NCI-H2107 treated with DMSO at 0.1 percent for 48 hours (cell line): Measurements from ENCODE around the gene SEC63.
"Not testable (repeated sequence)": the region's sequence is repeated elsewhere in the genome, so short reads cannot be mapped to it uniquely, and the experiment has no call there.

Source experiments
- DNase-seq: peaks from one replicate; lab custom pipeline; 2025; ENCODE audit not compliant: unreplicated experiment; lab: John Stamatoyannopoulos, UW

The SEC63 gene

GRCh38 chr6:107957909-107958688, at the start of gene SEC63:
Gene SEC63 (minus strand): TSS chr6:107958208. CDS start chr6:107958009, 199 bp downstream.
- DNase-seq: peak; percentile 81

GRCh38 chr6:108005961-108006360, 48.0 kb upstream of the SEC63 start:
- no peak for DNase-seq

- no peak for DNase-seq
These were observed 46.9 kb upstream of the SEC63 start for GRCh38 chr6:108004861-108005260.

GRCh38 chr6:108002365-108003221, 44.6 kb upstream of the SEC63 start:
- peak; percentile 21 for DNase-seq

GRCh38 chr6:108001696-108002231, 43.8 kb upstream of the SEC63 start:
- no peak for DNase-seq

GRCh38 chr6:108000259-108000658, 42.3 kb upstream of the SEC63 start:
- DNase-seq: not testable (repeated sequence)

- no peak for DNase-seq
These were observed 41.3 kb upstream of the SEC63 start for GRCh38 chr6:107999341-107999740.

- no peak for DNase-seq
These were observed 34.0 kb upstream of the SEC63 start for GRCh38 chr6:107991772-107992550.

GRCh38 chr6:107991061-107991460, 33.1 kb upstream of the SEC63 start:
- no peak for DNase-seq

GRCh38 chr6:107990587-107990986, 32.6 kb upstream of the SEC63 start:
- not testable (repeated sequence) for DNase-seq

- no peak for DNase-seq
These were observed 31.4 kb upstream of the SEC63 start for GRCh38 chr6:107989166-107990094.

- DNase-seq: no peak
These were observed 30.6 kb upstream of the SEC63 start for GRCh38 chr6:107988570-107988969.

GRCh38 chr6:107987805-107988204, 29.8 kb upstream of the SEC63 start:
- DNase-seq: no peak

GRCh38 chr6:107985701-107986100, 27.7 kb upstream of the SEC63 start:
- no peak for DNase-seq

- no peak for DNase-seq
These were observed 25.8 kb upstream of the SEC63 start for GRCh38 chr6:107983811-107984210.

- no peak for DNase-seq
These were observed 24.5 kb upstream of the SEC63 start for GRCh38 chr6:107982486-107982885.

- no peak for DNase-seq
These were observed 23.7 kb upstream of the SEC63 start for GRCh38 chr6:107981695-107982094.

- no peak for DNase-seq
These were observed 19.3 kb upstream of the SEC63 start for GRCh38 chr6:107977283-107977682.

GRCh38 chr6:107976155-107976783, 18.3 kb upstream of the SEC63 start:
- no peak for DNase-seq
